Measurements from ENCODE around the gene CCND1. TPM values are rescaled to one million over a fixed set of nuclear protein-coding genes. Genes with fewer than 3 reads are reported as not detected.

Gene CCND1
- total RNA-seq, 4 donors from 2014 or later = 108 to 259 (median 168) TPM

GRCh38 chr11:69604055-69604454, 36.9 kb upstream of the CCND1 start:
- H3K4me3 ChIP-seq = no peak overlapping the region
- H3K4me1 ChIP-seq = no peaks in the 10 kb centered on the region
- TF ChIP-seq EP300 (IDR thresholded peaks at IDR 0.05) = no peak
- no peak for TF ChIP-seq POLR2A (IDR thresholded peaks at IDR 0.05)
- peaks cover 0 to 22% (median 0%) of the 10 kb centered on the region in 4 donors for H3K9me3 ChIP-seq
- no peak for DNase-seq (ENCODE audit: low spot score in 2 of 2)
- H3K27me3 ChIP-seq = no peaks in the 10 kb centered on the region
- WGBS, 2 donors = 74 to 77% methylated on average over 7 of the region's 7 CpGs
- H3K36me3 ChIP-seq = no peaks in the 10 kb centered on the region
- H3K27ac ChIP-seq = no peak overlapping the region

- no peaks in the 10 kb centered on the region for H3K4me1 ChIP-seq
- no peak for DNase-seq (ENCODE audit: low spot score in 2 of 2)
- no peak overlapping the region for H3K4me3 ChIP-seq
- no peak overlapping the region for H3K27ac ChIP-seq
- no peak for TF ChIP-seq POLR2A (IDR thresholded peaks at IDR 0.05)
- no peak for TF ChIP-seq CTCF (IDR thresholded peaks at IDR 0.05)
- TF ChIP-seq EP300 (IDR thresholded peaks at IDR 0.05) = no peak
- no peaks in the 10 kb centered on the region for H3K27me3 ChIP-seq
- H3K36me3 ChIP-seq = no peaks in the 10 kb centered on the region
- H3K9me3 ChIP-seq = peaks cover 0 to 41% (median 0%) of the 10 kb centered on the region in 4 donors
- WGBS, 2 donors = 85 to 88% methylated on average over 16 to 18 of the region's 18 CpGs
These were observed 35.0 kb upstream of the CCND1 start for GRCh38 chr11:69605737-69606526.

GRCh38 chr11:69609351-69609750, 31.6 kb upstream of the CCND1 start:
- 83 to 93% methylated on average over 2 of the region's 2 CpGs for WGBS, 2 donors
- no peak overlapping the region for H3K4me3 ChIP-seq
- no peaks in the 10 kb centered on the region for H3K4me1 ChIP-seq
- no peak overlapping the region for H3K27ac ChIP-seq
- no peaks in the 10 kb centered on the region for H3K27me3 ChIP-seq
- H3K36me3 ChIP-seq = no peaks in the 10 kb centered on the region
- TF ChIP-seq POLR2A (IDR thresholded peaks at IDR 0.05) (no peak), EP300 (IDR thresholded peaks at IDR 0.05) (no peak)
- peaks cover 0 to 34% (median 0%) of the 10 kb centered on the region in 4 donors for H3K9me3 ChIP-seq
- DNase-seq (ENCODE audit: low spot score in 2 of 2) = no peak

- Histone ChIP-seq H3K36me3 (no peaks in the 10 kb centered on the region), H3K9me3 (peaks cover 0 to 34% (median 0%) of the 10 kb centered on the region in 4 donors), H3K4me1 (no peaks in the 10 kb centered on the region), H3K27me3 (no peaks in the 10 kb centered on the region), H3K27ac (no peak overlapping the region), H3K4me3 (no peak overlapping the region)
- no peak for DNase-seq (ENCODE audit: low spot score in 2 of 2)
- no peak for TF ChIP-seq EP300 (IDR thresholded peaks at IDR 0.05)
- TF ChIP-seq POLR2A (IDR thresholded peaks at IDR 0.05) = no peak
- TF ChIP-seq CTCF (IDR thresholded peaks at IDR 0.05) = no peak
- 74 to 77% methylated on average over 16 to 17 of the region's 17 CpGs for WGBS, 2 donors
These were observed 29.1 kb upstream of the CCND1 start for GRCh38 chr11:69611548-69612526.

- H3K36me3 ChIP-seq = no peaks in the 10 kb centered on the region
- H3K4me1 ChIP-seq = no peaks in the 10 kb centered on the region
- 87 to 91% methylated on average over 9 of the region's 9 CpGs for WGBS, 2 donors
- H3K27ac ChIP-seq = no peak overlapping the region
- no peak for DNase-seq (ENCODE audit: low spot score in 2 of 2)
- TF ChIP-seq EP300 (IDR thresholded peaks at IDR 0.05) (no peak), POLR2A (IDR thresholded peaks at IDR 0.05) (no peak), CTCF (IDR thresholded peaks at IDR 0.05) (no peak)
- H3K4me3 ChIP-seq = no peak overlapping the region
- no peaks in the 10 kb centered on the region for H3K27me3 ChIP-seq
- peaks cover 0 to 23% (median 0%) of the 10 kb centered on the region in 4 donors for H3K9me3 ChIP-seq
These were observed 27.4 kb upstream of the CCND1 start for GRCh38 chr11:69613594-69613993.
